ENCODE results near the gene RMND1.
"Not testable (repeated sequence)": the region's sequence is repeated elsewhere in the genome, so short reads cannot be mapped to it uniquely, and the experiment has no call there.

RMND1 gene

GRCh38 chr6:151382631-151383030, 69.3 kb downstream of the RMND1 start:
- DNase-seq (ENCODE audit: low spot score): not testable (repeated sequence)

- no peak for DNase-seq (ENCODE audit: low spot score)
Measured at GRCh38 chr6:151381722-151382121, 70.2 kb downstream of the RMND1 start.

GRCh38 chr6:151380848-151381205, 71.1 kb downstream of the RMND1 start:
- no peak for DNase-seq (ENCODE audit: low spot score)

GRCh38 chr6:151379933-151380847, 71.7 kb downstream of the RMND1 start:
- peak; percentile 41 for DNase-seq (ENCODE audit: low spot score)

GRCh38 chr6:151377095-151377494, 74.8 kb downstream of the RMND1 start:
- DNase-seq (ENCODE audit: low spot score): no peak

- DNase-seq (ENCODE audit: low spot score): no peak
Measured at GRCh38 chr6:151376440-151376839, 75.5 kb downstream of the RMND1 start.

GRCh38 chr6:151375833-151376232, 76.1 kb downstream of the RMND1 start:
- DNase-seq (ENCODE audit: low spot score): no peak

- DNase-seq (ENCODE audit: low spot score): no peak
Measured at GRCh38 chr6:151374036-151374683, 77.8 kb downstream of the RMND1 start.

- DNase-seq (ENCODE audit: low spot score): no peak
Measured at GRCh38 chr6:151372164-151372563, 79.8 kb downstream of the RMND1 start.

GRCh38 chr6:151370509-151371078, 81.3 kb downstream of the RMND1 start:
- DNase-seq (ENCODE audit: low spot score): no peak

- DNase-seq (ENCODE audit: low spot score): no peak
Measured at GRCh38 chr6:151365233-151365632, 86.7 kb downstream of the RMND1 start.

GRCh38 chr6:151359486-151359885, 92.4 kb downstream of the RMND1 start:
- no peak for DNase-seq (ENCODE audit: low spot score)

- no peak for DNase-seq (ENCODE audit: low spot score)
Measured at GRCh38 chr6:151358475-151358874, 93.5 kb downstream of the RMND1 start.

GRCh38 chr6:151357758-151358436, 94.0 kb downstream of the RMND1 start:
- no peak for DNase-seq (ENCODE audit: low spot score)

GRCh38 chr6:151356983-151357382, 94.9 kb downstream of the RMND1 start:
- not testable (repeated sequence) for DNase-seq (ENCODE audit: low spot score)
